GM10266 (cell line): ENCODE measurements around the gene PIAS4.
A peak's percentile ranks its signal among the peaks of the same experiment; 100 is the strongest.

Experiments
- DNase-seq: peaks from one replicate; pipeline ENCODE4 v3.0.0; 2012; ENCODE audit errors: extremely low spot score
- CTCF ChIP-seq: IDR thresholded peaks from 2 replicates; pipeline ENCODE4 v1.5.1; 2012; ENCODE audit warnings: mild to moderate bottlenecking, low read depth; ENCODE audit not compliant: control insufficient read depth, insufficient read depth; ENCODE audit errors: missing control alignments

Gene PIAS4

GRCh38 chr19:4007021-4007835 is at the start of gene PIAS4:
Gene PIAS4, plus strand, starts transcription at chr19:4007736. Its CDS starts 25 bp downstream, at chr19:4007761.
- peak; percentile 100 for DNase-seq
- TF ChIP-seq CTCF: no peak

DNA sequence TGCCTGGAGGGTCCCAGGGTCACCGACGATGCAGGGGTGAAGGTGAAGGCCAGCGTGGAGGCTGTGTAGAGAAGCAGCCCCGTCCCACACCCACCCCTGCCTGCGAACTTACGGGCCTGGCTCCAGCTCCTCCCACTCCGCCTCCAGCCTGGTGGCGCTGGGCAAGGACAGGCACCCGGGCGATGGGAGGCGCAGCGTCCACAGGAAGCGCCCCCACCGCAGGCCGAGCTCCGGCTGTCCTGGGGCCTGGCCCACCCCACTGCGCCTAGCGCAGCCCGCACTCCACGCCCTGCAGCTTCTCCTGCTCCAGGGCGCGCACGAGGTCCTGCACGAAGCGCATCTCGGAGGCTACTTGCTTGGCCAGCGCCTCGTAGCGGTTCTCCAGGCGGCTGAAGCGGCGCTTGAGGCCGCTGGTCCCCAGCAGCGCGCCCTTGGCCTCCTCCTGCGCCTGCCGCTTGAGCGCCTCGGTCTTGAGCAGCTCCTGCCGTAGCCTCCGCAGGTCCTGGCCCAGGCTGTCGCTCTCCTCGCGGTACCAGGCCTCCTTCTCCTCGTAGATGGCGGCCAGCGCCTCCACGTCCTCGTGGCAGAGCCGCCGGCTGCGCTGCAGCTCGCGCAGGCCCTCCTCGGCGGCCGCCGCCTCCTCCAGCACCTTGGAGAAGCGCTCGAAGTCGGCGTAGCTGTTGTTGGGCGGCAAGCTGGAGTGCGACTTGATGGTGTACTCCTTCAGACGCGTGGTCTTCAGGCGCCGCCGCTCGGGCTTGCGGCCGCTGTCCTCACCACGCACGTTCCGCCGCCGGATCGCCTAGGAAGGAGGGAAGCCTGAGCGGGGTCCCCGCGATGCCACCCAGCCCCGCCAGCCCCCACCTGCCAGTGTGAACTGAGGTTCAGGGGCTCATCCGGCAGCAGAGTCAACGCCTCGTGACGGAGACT is 48.4 kb upstream of the PIAS4 start:
- TF ChIP-seq CTCF: no peak

DNA sequence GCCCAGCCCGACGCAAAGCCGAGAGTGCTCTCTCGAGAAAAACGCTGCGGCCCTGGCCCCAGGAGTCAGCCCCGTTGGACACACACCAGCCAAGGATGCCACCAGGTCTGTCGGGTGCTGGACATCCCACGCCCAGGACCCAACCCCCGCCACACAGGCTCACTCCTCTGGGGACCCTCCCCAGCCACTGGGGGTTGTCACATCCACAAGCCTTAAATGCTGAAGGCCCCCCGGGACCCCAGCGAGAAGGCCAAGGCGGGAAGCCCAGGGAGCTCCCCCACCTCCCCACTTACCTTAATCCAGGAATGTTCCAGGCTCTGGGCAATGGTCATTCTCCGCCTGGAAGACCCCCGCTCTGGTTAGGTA is 47.8 kb upstream of the PIAS4 start:
- TF ChIP-seq CTCF: no peak
- no peak for DNase-seq

More for the DNA sequence above, 48.4 kb upstream of the PIAS4 start:
- DNase-seq: no peak

DNA sequence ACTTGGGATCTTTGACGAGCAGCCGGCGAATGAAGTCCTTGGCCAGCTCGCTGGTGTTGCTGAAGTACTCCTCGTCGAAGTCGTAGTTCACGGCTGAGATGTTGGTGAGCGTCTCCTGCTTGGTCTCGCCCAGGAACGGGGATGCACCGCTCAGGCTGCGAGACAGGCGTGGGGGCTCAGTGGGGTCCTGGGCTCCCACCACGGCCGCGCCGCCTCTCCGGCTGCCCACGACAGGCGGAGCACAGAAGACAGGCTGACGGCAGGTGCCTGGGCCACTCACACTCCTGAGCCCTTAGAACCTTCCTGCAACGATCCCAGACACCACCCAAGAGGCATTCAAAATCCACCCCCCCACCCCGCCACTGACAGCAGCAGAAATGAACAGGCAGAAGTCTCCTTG is 46.5 kb upstream of the PIAS4 start:
- no peak for DNase-seq
- TF ChIP-seq CTCF: no peak

GRCh38 chr19:3963458-3964255 is 43.9 kb upstream of the PIAS4 start:
- DNase-seq: no peak
- no peak for TF ChIP-seq CTCF

- no peak for DNase-seq
- TF ChIP-seq CTCF: no peak
These were observed 43.0 kb upstream of the PIAS4 start for GRCh38 chr19:3964256-3965194.
